Heart right ventricle (tissue), 16 donors: ENCODE measurements around the gene SBNO1. TPM values are rescaled to one million over a fixed set of nuclear protein-coding genes. Genes with fewer than 3 reads are reported as not detected.
A peak's percentile ranks its signal among the peaks of the same experiment; 100 is the strongest.

Source experiments
- ATAC-seq, 8 donors: fragments of 200-7000 bp; cut with Tn5 transposase; one replicate each; pipeline ENCODE4 v1.9.1; 2020; ENCODE audit warnings: mild to moderate bottlenecking in 8 of 8, moderate library complexity in 8 of 8, moderate number of reproducible peaks in 1 of 8
- DNase-seq, 2 donors: peaks; one replicate each; pipeline ENCODE4 v3.0.0-alpha.2; 2020
- H3K27ac ChIP-seq, 10 donors: fragments of 200-600 bp; sonication (generic) in 2 of 10; one replicate each; pipeline versions ENCODE4 v1.5.0 to v1.8.0; 2020 to 2022; ENCODE audit warnings: mild to moderate bottlenecking in 3 of 10
- H3K27me3 ChIP-seq, 7 donors: fragments of 200-600 bp; one replicate each; pipeline ENCODE4 v1.8.0; 2021 to 2022; ENCODE audit warnings: mild to moderate bottlenecking in 2 of 7
- H3K36me3 ChIP-seq, 9 donors: fragments of 200-600 bp; sonication (generic) in 1 of 9; one replicate each; pipeline versions ENCODE4 v1.5.0 to v1.8.0; 2020 to 2022; ENCODE audit warnings: mild to moderate bottlenecking in 2 of 9
- H3K4me1 ChIP-seq, 9 donors: fragments of 200-600 bp; sonication (generic) in 1 of 9; one replicate each; pipeline versions ENCODE4 v1.5.0 to v1.8.0; 2020 to 2022; ENCODE audit warnings: mild to moderate bottlenecking in 4 of 9
- H3K4me3 ChIP-seq, 10 donors: fragments of 200-600 bp; sonication (generic) in 2 of 10; one replicate each; pipeline versions ENCODE4 v1.5.0 to v1.8.0; 2020 to 2022; ENCODE audit warnings: mild to moderate bottlenecking in 7 of 10, moderate library complexity in 2 of 10
- H3K9me3 ChIP-seq, 11 donors: fragments of 200-600 bp in 10 of 11; sonication (generic) in 2 of 11; one replicate each; pipeline versions ENCODE4 v1.5.0 to v1.8.0; 2013 to 2022; ENCODE audit warnings: mild to moderate bottlenecking in 2 of 11, control low read depth in 1 of 11, moderate library complexity in 1 of 11
- CTCF ChIP-seq, 9 donors: fragments of 200-600 bp; sonication (generic) in 2 of 9; IDR thresholded peaks; one replicate each; pipeline versions ENCODE4 v1.5.0 to v1.8.0; 2021 to 2022; ENCODE audit warnings: antibody characterized with exemption in 9 of 9, mild to moderate bottlenecking in 5 of 9, moderate library complexity in 1 of 9
- whole genome bisulfite sequencing, 2 donors: extraction: QIAGEN DNeasy Blood & Tissue Kit; methylation state at CpG; one replicate each; pipeline ENCODE4 v1.1.7; 2013; ENCODE audit warnings: inconsistent platforms in 1 of 2; 5-methylcytosine and 5-hydroxymethylcytosine counted together
- intact Hi-C, 10 donors: fragments of 100-400 bp; cut with DNase I; formaldehyde crosslinking; loops; one replicate each; pipeline versions ENCODE4 v1.11.1 to v1.14.2; 2022
- polyA plus RNA-seq, 2 donors: library from polyadenylated mRNA; stranded (reverse); fragments of 200-250 nt; gene quantifications; one replicate each; pipeline ENCODE4 v1.2.3, GENCODE V29; 2013
- total RNA-seq, 10 donors: library from RNA; stranded (reverse); fragmentation: NEBNext Ultra II Directional in 3 of 10; extraction: Animal tissue kit (Norgen Biotek cat#: 25700) in 3 of 10; gene quantifications; one replicate each; pipeline versions ENCODE4 v1.2.1 to v1.2.4, GENCODE V29; 2021 to 2023
- donor health status: Arrhythmogenic right ventricular cardiomyopathy.
- donor health status: ischemic (EF 13 %, LVEDD 7.1; RV severe dilation, severe dysfunction).
- donor health status: healthy with polysubstance abuse.
- donor health status: DM: no; HTN: yes; CAD: no.
- donor health status: DM: no; HTN: no; CAD: no.
- donor health status: ischemic (EF 25% LVEDD 6.9; RV normal size, moderate dysfunction).
- donor health status: ischemic (EF 25% LVEDD 5.7; RV mildly dilated, moderate dysfunction).
- donor health status: healthy.
- donor health status: DM: yes; HTN: yes; CAD: no.
- donor health status: Ischemic cardiomyopathy.
- donor health status: ischemic (EF 35%, LVEDD 5.7; RV mildly dilated, moderate dysfunction).
- donor health status: nonischemic (EF 11% LVEDD 7.7; RV severe dilation, severe dysfunction).
- donor health status: DM: yes; HTN: yes; CAD: no.
- donor health status: PGD.
- donor health status: ischemic (EF 29% LVEDD 5.4; RV normal size, mild dysfunction).
- donor health status: nonischemic (EF 23%, LVEDD 6.1; RV moderate dilation, normal function).

Gene SBNO1
- total and polyA plus RNA-seq, 12 donors = 4.1 to 32.1 (median 26.9) TPM

- DNase-seq = no peak
- intact Hi-C loops = no loop called here
- H3K36me3 ChIP-seq = peaks cover 0 to 100% (median 80%) of the 10 kb centered on the region in 9 donors
- no peaks in the 10 kb centered on the region for H3K4me1 ChIP-seq
- H3K9me3 ChIP-seq = no peaks in the 10 kb centered on the region
- no peaks in the 10 kb centered on the region for H3K27me3 ChIP-seq
- ATAC-seq = no peak
- WGBS, 2 donors = 92 to 94% methylated on average over 3 of the region's 3 CpGs
- H3K27ac ChIP-seq = no peak overlapping the region
- no peak overlapping the region for H3K4me3 ChIP-seq
- no peak for TF ChIP-seq CTCF (IDR thresholded peaks at IDR 0.05)
Observed at GRCh38 chr12:123306200-123306599, 58.4 kb downstream of the SBNO1 start.

- intact Hi-C loops = no loop called here
- Histone ChIP-seq H3K27me3 (no peaks in the 10 kb centered on the region), H3K36me3 (peaks cover 0 to 100% (median 75%) of the 10 kb centered on the region in 9 donors), H3K9me3 (no peaks in the 10 kb centered on the region), H3K27ac (peak overlapping the region in 1 of 10 donors; percentile 29), H3K4me1 (no peaks in the 10 kb centered on the region), H3K4me3 (no peak overlapping the region)
- WGBS, 2 donors = 53 to 67% methylated on average over 3 of the region's 3 CpGs
- no peak for TF ChIP-seq CTCF (IDR thresholded peaks at IDR 0.05)
- DNase-seq = no peak
- no peak for ATAC-seq
Observed at GRCh38 chr12:123305136-123305535, 59.5 kb downstream of the SBNO1 start.

GRCh38 chr12:123293178-123293760 lies 71.4 kb downstream of the SBNO1 start:
- Histone ChIP-seq H3K9me3 (no peaks in the 10 kb centered on the region), H3K27ac (no peak overlapping the region), H3K4me1 (no peaks in the 10 kb centered on the region), H3K4me3 (no peak overlapping the region), H3K36me3 (peaks cover 0 to 94% (median 49%) of the 10 kb centered on the region in 9 donors), H3K27me3 (no peaks in the 10 kb centered on the region)
- intact Hi-C loops = no loop called here
- DNase-seq (no peak), ATAC-seq (no peak)
- TF ChIP-seq CTCF (IDR thresholded peaks at IDR 0.05) = no peak
- WGBS, 2 donors = 95 to 97% methylated on average over 9 of the region's 9 CpGs

- intact Hi-C loops = no loop called here
- Histone ChIP-seq H3K27me3 (no peaks in the 10 kb centered on the region), H3K9me3 (no peaks in the 10 kb centered on the region), H3K4me1 (no peaks in the 10 kb centered on the region), H3K27ac (no peak overlapping the region), H3K4me3 (no peak overlapping the region), H3K36me3 (peaks cover 0 to 61% (median 23%) of the 10 kb centered on the region in 9 donors)
- no peak for TF ChIP-seq CTCF (IDR thresholded peaks at IDR 0.05)
- no peak for DNase-seq
- whole genome bisulfite sequencing, 2 donors = 93 to 95% methylated on average over 11 of the region's 11 CpGs
- ATAC-seq = no peak
Observed at GRCh38 chr12:123289911-123290310, 74.7 kb downstream of the SBNO1 start.
